Middle frontal gyrus (tissue), 1 donor: Measurements from ENCODE around the gene GSK3A.

Experiments used
- DNase-seq: peaks from one replicate; pipeline ENCODE4 v3.0.0-alpha.2; 2015; ENCODE audit warnings: low spot score; ENCODE audit errors: extremely low spot score

GSK3A gene

DNA sequence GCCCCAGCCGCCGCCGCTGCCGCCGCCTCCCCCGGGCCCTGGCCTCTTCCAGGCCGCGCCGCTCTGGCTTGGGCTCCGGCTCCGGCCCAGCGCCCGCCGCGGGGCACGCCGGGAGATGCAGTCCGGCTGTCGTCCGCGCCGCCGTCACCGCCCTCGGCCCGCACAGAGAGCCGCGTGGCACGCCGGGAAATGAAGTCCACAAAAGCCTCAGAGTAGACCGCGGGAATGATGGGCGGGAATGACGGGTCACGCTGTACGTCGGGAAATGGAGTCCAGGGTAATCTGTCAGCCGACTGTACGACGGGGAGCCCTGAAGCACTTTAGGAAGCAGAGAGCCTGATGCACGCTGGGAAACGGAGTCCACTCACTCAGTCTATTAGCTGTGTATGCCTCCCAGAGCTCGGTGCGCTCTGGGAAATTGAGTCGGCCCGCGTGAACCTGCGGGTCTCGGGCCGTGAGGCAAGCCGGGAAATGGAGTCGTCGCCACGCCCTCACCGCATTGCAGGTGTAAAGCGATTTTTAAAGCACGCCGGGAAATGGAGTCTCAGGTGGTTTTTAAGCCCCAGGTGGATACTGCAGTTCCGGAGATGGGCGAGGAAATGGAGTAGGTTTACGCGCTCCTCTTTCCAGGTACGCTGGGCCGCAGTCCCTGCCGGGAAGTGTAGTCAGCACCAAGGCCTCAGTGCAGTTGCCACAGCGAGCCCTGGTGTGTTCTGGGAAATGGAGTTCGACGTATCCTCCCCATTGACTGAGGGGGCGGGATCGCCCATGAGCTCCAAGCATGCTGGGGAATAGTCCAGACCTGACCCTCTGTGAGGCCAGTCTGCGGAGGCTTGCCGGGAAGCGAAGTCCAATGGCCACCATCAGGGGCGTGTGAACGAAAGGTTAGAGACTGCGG lies at the start of gene GSK3A:
Gene GSK3A, minus strand, starts transcription at position 91 of the 898 bp plus-strand sequence. CDS start 137 bp downstream, outside the sequence.
- peak; percentile 99 for DNase-seq

DNA sequence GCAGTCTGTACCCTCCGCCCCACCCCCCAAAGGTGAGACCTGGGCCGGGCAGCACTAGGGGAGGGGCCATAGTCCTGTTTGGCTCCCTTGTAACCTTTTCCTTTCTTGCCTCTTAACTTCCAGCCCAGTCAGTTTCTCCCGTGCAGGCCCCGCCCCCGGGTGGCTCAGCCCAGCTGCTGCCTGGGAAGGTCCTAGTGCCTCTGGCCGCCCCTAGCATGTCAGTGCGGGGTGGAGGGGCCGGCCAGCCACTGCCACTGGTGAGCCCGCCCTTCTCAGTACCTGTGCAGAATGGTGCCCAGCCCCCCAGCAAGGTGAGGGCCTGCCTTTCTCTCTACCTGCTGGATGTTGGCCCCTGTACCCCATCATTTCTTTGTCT lies 49.0 kb upstream of the GSK3A start:
- DNase-seq: no peak

DNA sequence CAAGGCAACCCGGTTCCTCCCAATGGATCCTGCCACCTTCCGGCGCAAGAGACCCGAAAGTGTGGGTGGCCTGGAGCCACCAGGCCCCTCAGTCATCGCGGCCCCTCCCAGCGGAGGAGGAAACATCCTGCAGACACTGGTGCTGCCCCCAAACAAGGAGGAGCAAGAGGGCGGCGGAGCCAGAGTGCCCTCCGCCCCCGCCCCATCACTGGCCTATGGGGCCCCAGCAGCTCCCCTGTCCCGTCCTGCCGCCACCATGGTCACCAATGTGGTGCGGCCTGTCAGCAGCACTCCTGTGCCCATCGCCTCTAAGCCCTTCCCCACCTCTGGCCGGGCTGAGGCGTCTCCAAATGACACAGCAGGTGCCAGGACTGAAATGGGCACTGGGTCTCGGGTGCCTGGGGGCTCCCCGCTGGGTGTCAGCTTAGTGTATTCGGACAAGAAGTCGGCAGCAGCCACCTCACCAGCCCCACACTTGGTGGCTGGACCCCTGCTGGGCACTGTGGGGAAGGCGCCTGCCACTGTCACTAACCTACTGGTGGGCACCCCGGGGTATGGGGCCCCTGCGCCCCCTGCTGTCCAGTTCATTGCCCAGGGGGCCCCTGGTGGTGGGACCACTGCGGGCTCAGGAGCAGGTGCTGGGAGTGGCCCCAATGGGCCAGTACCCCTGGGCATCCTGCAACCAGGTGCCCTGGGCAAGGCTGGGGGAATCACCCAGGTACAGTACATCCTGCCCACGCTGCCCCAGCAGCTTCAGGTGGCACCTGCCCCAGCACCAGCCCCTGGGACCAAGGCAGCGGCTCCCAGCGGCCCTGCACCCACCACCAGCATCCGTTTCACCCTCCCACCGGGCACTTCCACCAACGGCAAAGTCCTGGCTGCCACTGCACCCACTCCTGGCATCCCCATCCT lies 48.4 kb upstream of the GSK3A start:
- DNase-seq: no peak

DNA sequence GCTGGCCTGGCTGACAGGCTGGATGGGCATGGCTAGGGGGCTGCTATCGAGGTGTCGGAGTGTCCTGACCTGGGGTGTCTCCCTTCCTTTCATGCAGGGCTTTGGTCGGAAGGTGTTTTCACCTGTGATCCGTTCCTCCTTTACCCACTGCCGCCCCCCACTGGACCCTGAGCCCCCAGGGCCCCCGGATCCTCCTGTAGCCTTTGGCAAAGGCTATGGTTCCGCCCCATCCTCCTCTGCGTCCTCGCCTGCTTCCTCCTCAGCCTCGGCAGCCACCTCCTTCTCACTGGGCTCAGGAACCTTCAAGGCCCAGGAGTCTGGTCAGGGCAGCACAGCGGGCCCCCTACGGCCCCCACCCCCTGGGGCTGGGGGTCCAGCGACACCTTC lies 47.7 kb upstream of the GSK3A start:
- no peak for DNase-seq

GRCh38 chr19:42289556-42290041 lies 47.2 kb upstream of the GSK3A start:
- no peak for DNase-seq

GRCh38 chr19:42288881-42289555 lies 46.6 kb upstream of the GSK3A start:
- DNase-seq: no peak

GRCh38 chr19:42288387-42288786 lies 46.0 kb upstream of the GSK3A start:
- no peak for DNase-seq

DNA sequence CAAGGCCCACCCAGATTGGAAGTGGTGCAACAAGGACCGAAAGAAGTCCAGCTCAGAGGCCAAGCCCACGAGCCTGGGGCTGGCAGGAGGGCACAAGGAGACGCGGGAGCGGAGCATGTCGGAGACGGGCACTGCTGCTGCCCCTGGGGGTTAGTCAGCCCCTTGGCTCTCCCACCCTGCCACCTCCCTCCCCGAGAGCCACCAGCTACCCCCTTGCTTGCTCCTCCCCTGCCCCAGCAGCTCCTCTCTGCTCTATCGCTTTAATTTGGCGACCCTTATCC lies 45.4 kb upstream of the GSK3A start:
- no peak for DNase-seq

- DNase-seq: no peak
These were observed 44.8 kb upstream of the GSK3A start for GRCh38 chr19:42287017-42287826.

GRCh38 chr19:42286349-42287016 lies 44.1 kb upstream of the GSK3A start:
- no peak for DNase-seq

DNA sequence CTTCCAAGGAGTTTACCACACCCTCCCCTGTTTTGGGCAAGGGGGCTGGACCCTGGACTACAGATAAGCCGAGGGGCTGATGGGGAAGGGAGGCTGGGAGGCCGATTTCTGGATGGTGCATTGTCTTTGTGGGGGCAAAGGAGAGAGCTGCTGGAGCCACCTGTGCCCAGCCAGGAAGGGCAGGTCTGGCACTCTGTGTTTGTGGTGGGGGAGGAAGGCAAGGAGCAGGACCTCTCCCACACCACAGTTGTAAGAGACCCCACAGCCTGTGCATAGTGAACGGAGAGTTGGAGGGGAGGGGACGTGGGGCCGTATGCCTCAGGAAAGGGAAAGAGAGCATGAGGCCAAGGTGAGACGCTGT lies 43.6 kb upstream of the GSK3A start:
- DNase-seq: no peak

DNA sequence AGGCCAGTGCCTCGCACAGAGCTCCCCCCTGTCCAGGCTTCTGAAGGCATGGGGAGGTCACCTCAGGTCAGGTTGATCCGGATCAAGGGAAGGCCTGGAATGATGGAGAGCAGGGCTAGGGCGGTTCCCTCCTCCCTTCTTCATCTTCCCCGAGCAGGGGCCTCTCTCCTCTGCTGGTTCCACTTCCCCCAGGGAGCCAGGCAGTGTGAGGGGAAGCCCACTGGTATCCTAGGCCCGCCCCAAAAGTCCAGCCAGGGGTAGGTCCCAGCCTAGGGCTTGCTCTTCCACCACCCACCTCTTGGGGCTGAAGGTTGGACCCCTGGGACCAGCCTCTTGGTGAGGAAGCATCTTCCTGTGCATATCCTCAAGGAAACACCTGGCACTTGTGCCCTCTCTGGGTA lies 43.1 kb upstream of the GSK3A start:
- DNase-seq: no peak

DNA sequence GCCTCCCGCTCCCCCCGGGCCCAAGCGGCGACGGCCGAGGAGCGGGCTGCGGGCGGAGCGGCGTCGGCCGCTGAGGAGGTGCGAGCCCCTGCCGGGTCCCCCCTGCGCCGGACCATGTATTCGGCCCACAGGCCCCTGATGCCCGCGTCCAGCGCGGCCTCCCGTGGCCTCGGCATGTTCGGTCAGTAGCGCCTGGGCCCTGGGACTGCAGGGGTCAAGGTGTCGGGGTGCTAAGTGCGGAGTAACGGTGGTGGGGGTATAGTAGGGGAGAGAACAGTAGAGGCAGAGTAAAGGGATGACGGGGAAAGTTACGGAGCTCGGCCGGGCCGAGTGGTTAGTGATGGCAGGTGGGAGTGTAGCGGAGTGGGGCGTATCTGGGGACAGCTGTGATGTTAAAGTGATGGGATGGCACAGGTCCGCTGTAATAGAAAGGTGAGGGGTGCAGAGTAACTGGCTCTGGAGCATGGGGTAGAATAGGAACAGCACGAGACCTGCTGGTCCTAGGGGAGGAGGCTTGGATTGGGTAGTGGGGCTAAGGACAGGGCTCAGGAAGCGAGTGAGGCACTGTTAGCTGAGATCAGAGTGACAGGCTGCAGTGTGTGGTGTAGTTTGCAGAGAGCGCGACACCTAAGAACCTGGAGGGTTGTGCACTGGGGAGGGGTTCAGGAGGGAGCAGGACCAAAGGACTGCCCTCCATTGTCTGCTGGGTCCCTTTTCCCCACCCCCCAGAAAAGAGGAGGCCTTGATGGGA lies 42.4 kb upstream of the GSK3A start:
- DNase-seq: no peak

GRCh38 chr19:42284066-42284501 lies 41.7 kb upstream of the GSK3A start:
- DNase-seq: no peak

DNA sequence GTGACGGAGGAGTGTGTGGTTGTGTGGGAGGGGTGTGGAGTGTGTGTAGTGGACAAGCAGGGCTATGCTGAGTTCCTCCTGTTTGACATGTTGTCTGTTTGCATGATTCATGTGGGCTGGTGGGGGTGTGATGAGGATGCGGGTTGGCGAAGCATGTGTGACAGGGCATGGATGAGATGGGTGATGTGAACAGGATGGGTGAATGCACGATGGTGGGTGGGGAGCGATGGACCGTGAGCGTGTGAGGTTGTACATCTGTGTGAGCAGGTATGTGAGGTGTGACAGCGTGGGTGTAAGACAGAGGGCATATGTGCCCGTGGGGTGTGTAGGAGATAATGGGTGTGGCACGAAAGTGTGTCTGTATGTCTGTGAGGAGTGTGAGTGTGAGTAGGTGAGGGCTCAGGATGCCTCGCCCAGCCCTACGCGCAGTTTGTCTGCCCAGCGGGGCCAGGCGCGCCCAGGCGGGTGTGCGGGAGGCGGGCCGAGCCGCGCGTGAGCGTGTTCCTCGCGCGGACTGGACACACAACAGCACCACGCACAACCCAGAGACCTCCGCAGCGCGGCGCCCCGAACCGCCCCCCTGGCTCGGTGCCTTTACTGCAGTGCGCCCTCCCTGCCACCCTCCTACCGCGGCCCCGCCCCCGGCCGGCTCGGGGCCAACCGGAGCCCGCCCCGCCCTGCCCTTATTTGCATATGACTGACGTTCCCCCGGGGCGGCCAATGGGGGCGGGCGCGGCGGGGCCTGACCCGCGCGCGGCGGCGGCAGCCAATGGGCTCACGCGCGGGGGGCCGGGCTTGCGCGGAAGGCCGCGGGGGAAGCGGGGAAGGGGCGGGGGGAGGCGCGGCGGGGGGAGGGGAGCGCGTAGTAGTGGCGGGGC lies 41.0 kb upstream of the GSK3A start:
- peak; percentile 90 for DNase-seq

GRCh38 chr19:42282819-42283187 lies 40.4 kb upstream of the GSK3A start:
- no peak for DNase-seq

GRCh38 chr19:42281827-42282762 lies 39.7 kb upstream of the GSK3A start:
- no peak for DNase-seq
